Trophoblast cell (in vitro differentiated cells and primary cell): ENCODE measurements around the gene PANK3.

Experiments
- DNase-seq, 2 donors: peaks; one replicate each; pipeline ENCODE4 v3.0.0-alpha.2; 2016
- H2AFZ ChIP-seq: 2 replicates; pipeline ENCODE4 v1.6.1; 2013; ENCODE audit warnings: low read length, moderate library complexity, mild to moderate bottlenecking; ENCODE audit not compliant: insufficient read depth, poor library complexity
- H2AK5ac ChIP-seq: 2 replicates; pipeline ENCODE4 v1.6.1; 2013; ENCODE audit warnings: mild to moderate bottlenecking, low read length
- H2BK120ac ChIP-seq: 2 replicates; pipeline ENCODE4 v1.6.1; 2013; ENCODE audit warnings: low read length, mild to moderate bottlenecking, moderate library complexity; ENCODE audit not compliant: insufficient read depth, poor library complexity
- H2BK12ac ChIP-seq: 2 replicates; pipeline ENCODE4 v1.6.1; 2013; ENCODE audit warnings: mild to moderate bottlenecking, low read length, moderate library complexity
- H2BK5ac ChIP-seq: 2 replicates; pipeline ENCODE4 v1.6.1; 2013; ENCODE audit warnings: low read length, low read depth, moderate library complexity, mild to moderate bottlenecking; ENCODE audit not compliant: poor library complexity
- H3K14ac ChIP-seq: 2 replicates; pipeline ENCODE4 v1.6.1; 2013; ENCODE audit warnings: mild to moderate bottlenecking, low read length
- H3K18ac ChIP-seq: 2 replicates; pipeline ENCODE4 v1.6.1; 2013; ENCODE audit warnings: mild to moderate bottlenecking, low read length
- H3K23ac ChIP-seq: 2 replicates; pipeline ENCODE4 v1.6.1; 2013; ENCODE audit warnings: low read length
- H3K27ac ChIP-seq: 2 replicates; pipeline ENCODE4 v1.5.1; 2013; ENCODE audit warnings: low read depth, mild to moderate bottlenecking, inconsistent platforms, low read length, moderate library complexity
- H3K27me3 ChIP-seq: 2 replicates; pipeline ENCODE4 v1.6.1; 2013; ENCODE audit warnings: inconsistent platforms, mild to moderate bottlenecking, low read length, moderate library complexity; ENCODE audit not compliant: insufficient read depth
- H3K36me3 ChIP-seq, 2 experiments: 1 replicate in 1 of 2; 2 replicates in 1 of 2; pipeline ENCODE4 v1.6.1; 2013; ENCODE audit warnings: low read length in 2 of 2, mild to moderate bottlenecking in 2 of 2, moderate library complexity in 1 of 2; ENCODE audit not compliant: insufficient read depth in 2 of 2, control insufficient read depth in 1 of 2
- H3K4ac ChIP-seq: 2 replicates; pipeline ENCODE4 v1.6.1; 2013; ENCODE audit warnings: low read depth, mild to moderate bottlenecking, low read length, moderate library complexity
- H3K4me1 ChIP-seq, 2 experiments: 1 replicate in 1 of 2; 2 replicates in 1 of 2; pipeline ENCODE4 v1.6.1; 2013; ENCODE audit warnings: low read length in 2 of 2, mild to moderate bottlenecking in 2 of 2, moderate library complexity in 1 of 2; ENCODE audit not compliant: insufficient read depth in 2 of 2, control insufficient read depth in 1 of 2
- H3K4me2 ChIP-seq: 2 replicates; pipeline ENCODE4 v1.6.1; 2013; ENCODE audit warnings: inconsistent platforms, mild to moderate bottlenecking, low read length, moderate library complexity
- H3K4me3 ChIP-seq: 2 replicates; pipeline ENCODE4 v1.5.1; 2013; ENCODE audit warnings: mild to moderate bottlenecking, low read depth, low read length, inconsistent platforms
- H3K79me1 ChIP-seq: one replicate; pipeline ENCODE4 v1.6.1; 2013; ENCODE audit warnings: low read length
- H3K79me2 ChIP-seq: 2 replicates; pipeline ENCODE4 v1.6.1; 2013; ENCODE audit warnings: low read length, mild to moderate bottlenecking; ENCODE audit not compliant: control insufficient read depth, insufficient read depth, poor library complexity
- H3K9ac ChIP-seq: 2 replicates; pipeline ENCODE4 v1.6.1; 2013; ENCODE audit warnings: mild to moderate bottlenecking, low read length
- H3K9me3 ChIP-seq: 2 replicates; pipeline ENCODE4 v1.6.1; 2013; ENCODE audit warnings: low read depth, mild to moderate bottlenecking, control low read depth, inconsistent platforms, low read length; ENCODE audit not compliant: insufficient read depth
- H4K12ac ChIP-seq: 2 replicates; pipeline ENCODE4 v1.6.1; 2013; ENCODE audit warnings: low read depth, mild to moderate bottlenecking, low read length, moderate library complexity
- H4K8ac ChIP-seq: 2 replicates; pipeline ENCODE4 v1.6.1; 2013; ENCODE audit warnings: low read depth, mild to moderate bottlenecking, low read length, moderate library complexity
- H4K91ac ChIP-seq: one replicate; pipeline ENCODE4 v1.6.1; 2013; ENCODE audit warnings: low read depth, mild to moderate bottlenecking, low read length, moderate library complexity
- WGBS: extraction: QIAGEN DNeasy Blood & Tissue Kit; methylation state at CpG from one replicate; pipeline ENCODE4 v1.1.7; 2013; ENCODE audit warnings: missing lambda C conversion rate; ENCODE audit not compliant: insufficient read length, insufficient coverage; ENCODE audit errors: extremely low coverage; 5-methylcytosine and 5-hydroxymethylcytosine counted together

PANK3 gene

DNA sequence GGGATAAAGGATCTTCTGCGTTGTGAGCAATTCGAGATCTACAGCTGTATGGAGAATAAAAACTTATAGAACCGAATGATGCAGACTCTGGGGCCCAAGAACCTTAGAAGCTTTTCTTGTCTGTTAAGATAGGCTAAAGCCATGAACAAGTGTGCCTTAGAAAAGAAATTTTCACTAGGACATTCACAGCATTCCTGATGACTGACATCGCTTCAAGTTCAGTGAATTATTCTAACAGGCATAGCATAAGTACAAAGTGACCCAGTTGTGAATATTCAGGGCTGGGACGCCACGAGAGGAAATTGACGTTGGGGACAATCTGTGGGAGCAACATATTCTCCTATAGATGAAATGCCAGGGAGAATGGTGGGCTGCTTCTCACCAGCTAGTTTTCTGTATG lies 32.0 kb upstream of the PANK3 start:
- no peak overlapping the region for H3K18ac ChIP-seq
- no peak overlapping the region for H3K23ac ChIP-seq
- no peaks in the 10 kb centered on the region for H3K79me2 ChIP-seq
- H2BK12ac ChIP-seq, result no peak overlapping the region
- no peak overlapping the region for H2AFZ ChIP-seq
- no peak overlapping the region for H3K4ac ChIP-seq
- no peak overlapping the region for H4K8ac ChIP-seq
- peak in 1 of 2 donors; percentile 29 for DNase-seq
- no peak overlapping the region for H3K4me3 ChIP-seq
- H3K14ac ChIP-seq, result no peak overlapping the region
- no peaks in the 10 kb centered on the region for H3K27me3 ChIP-seq
- H3K36me3 ChIP-seq, result no peaks in the 10 kb centered on the region
- H3K4me2 ChIP-seq, result no peak overlapping the region
- no peak overlapping the region for H3K9ac ChIP-seq
- H2BK5ac ChIP-seq, result no peak overlapping the region
- no peaks in the 10 kb centered on the region for H3K79me1 ChIP-seq
- no peak overlapping the region for H4K91ac ChIP-seq
- no peaks in the 10 kb centered on the region for H3K9me3 ChIP-seq
- H3K27ac ChIP-seq, result no peak overlapping the region
- no peak overlapping the region for H2BK120ac ChIP-seq
- peaks cover 0 to 3% of the 10 kb centered on the region in 2 experiments for H3K4me1 ChIP-seq
- H2AK5ac ChIP-seq, result no peak overlapping the region
- H4K12ac ChIP-seq, result no peak overlapping the region
- no CpG with 5 or more reads among the region's 7 CpGs for WGBS

DNA sequence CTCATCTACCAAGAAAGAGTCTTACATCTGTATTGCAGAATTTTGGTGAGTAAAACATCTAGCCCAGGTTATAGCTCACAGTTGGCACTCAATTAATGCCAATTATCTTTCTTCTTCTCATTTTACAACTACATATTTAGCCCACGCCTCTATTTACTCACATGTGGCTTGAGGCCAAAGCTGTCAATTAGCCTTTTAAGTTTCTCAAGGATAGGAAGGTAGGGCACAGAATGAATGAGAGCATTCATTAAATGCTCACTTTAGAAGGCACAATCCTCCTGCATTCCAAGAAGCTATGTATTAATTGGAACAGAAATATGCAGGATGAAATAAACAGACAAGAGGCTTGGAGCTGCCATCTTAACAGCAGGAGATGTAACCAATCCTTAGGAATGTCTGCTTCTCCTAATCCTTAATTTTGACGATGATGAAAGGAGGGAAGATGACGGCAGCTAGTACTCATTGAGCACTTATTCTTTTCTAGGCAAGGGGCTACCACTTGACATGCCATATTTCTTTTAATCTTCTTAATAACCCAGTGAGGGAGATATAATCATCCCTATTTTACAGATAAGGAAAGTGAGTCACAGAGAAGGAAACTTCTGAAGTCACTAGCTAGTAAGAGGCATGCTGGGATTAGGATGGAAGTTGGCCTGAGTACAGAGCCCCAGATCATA lies 30.8 kb upstream of the PANK3 start:
- Histone ChIP-seq H3K27me3 (no peaks in the 10 kb centered on the region), H3K23ac (no peak overlapping the region), H3K9me3 (no peaks in the 10 kb centered on the region), H3K27ac (no peak overlapping the region), H2AK5ac (no peak overlapping the region), H3K9ac (no peak overlapping the region), H3K79me2 (no peaks in the 10 kb centered on the region), H2BK120ac (no peak overlapping the region), H3K36me3 (no peaks in the 10 kb centered on the region), H4K8ac (no peak overlapping the region), H3K18ac (no peak overlapping the region), H3K79me1 (no peaks in the 10 kb centered on the region), H4K91ac (no peak overlapping the region), H2BK5ac (no peak overlapping the region), H3K4ac (no peak overlapping the region), H3K4me2 (no peak overlapping the region), H3K4me1 (peaks cover 0 to 3% of the 10 kb centered on the region in 2 experiments), H4K12ac (no peak overlapping the region), H3K14ac (no peak overlapping the region), H3K4me3 (no peak overlapping the region), H2BK12ac (no peak overlapping the region), H2AFZ (no peak overlapping the region)
- DNase-seq, result peak in 1 of 2 donors; percentile 5
- WGBS, result no CpG with 5 or more reads among the region's 3 CpGs

DNA sequence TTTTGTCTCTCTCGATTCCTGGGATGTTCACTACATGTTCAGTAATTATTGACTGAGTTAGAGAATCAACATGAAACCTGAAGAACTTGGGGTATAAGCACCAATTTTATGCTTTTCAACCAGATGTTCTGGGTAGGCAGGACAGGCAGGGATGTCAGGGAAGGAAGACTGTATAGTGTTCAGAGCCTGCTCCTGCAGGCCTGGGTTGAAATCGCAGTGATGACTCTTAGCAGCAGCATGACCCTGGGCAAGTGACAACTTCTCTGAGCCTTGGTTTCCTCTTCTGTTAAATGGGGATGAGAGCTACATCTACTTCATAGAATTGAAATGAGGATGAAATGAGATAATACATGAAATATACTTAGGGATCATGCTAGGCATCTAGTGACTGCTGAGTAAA lies 29.7 kb upstream of the PANK3 start:
- H3K79me2 ChIP-seq, result no peaks in the 10 kb centered on the region
- H3K23ac ChIP-seq, result no peak overlapping the region
- no peak overlapping the region for H2AK5ac ChIP-seq
- no peak overlapping the region for H3K4me3 ChIP-seq
- no peak overlapping the region for H4K12ac ChIP-seq
- no peak overlapping the region for H3K9ac ChIP-seq
- H3K9me3 ChIP-seq, result no peaks in the 10 kb centered on the region
- no peak overlapping the region for H4K91ac ChIP-seq
- H3K79me1 ChIP-seq, result no peaks in the 10 kb centered on the region
- H4K8ac ChIP-seq, result no peak overlapping the region
- no peak overlapping the region for H2BK12ac ChIP-seq
- H2AFZ ChIP-seq, result no peak overlapping the region
- H3K4me2 ChIP-seq, result no peak overlapping the region
- H2BK5ac ChIP-seq, result no peak overlapping the region
- H3K27me3 ChIP-seq, result no peaks in the 10 kb centered on the region
- no peak overlapping the region for H3K18ac ChIP-seq
- H3K27ac ChIP-seq, result no peak overlapping the region
- no peak overlapping the region for H2BK120ac ChIP-seq
- no CpG with 5 or more reads among the region's 2 CpGs for WGBS
- peaks cover 0 to 3% of the 10 kb centered on the region in 2 experiments for H3K4me1 ChIP-seq
- no peak for DNase-seq
- no peaks in the 10 kb centered on the region for H3K36me3 ChIP-seq
- H3K14ac ChIP-seq, result no peak overlapping the region
- no peak overlapping the region for H3K4ac ChIP-seq

DNA sequence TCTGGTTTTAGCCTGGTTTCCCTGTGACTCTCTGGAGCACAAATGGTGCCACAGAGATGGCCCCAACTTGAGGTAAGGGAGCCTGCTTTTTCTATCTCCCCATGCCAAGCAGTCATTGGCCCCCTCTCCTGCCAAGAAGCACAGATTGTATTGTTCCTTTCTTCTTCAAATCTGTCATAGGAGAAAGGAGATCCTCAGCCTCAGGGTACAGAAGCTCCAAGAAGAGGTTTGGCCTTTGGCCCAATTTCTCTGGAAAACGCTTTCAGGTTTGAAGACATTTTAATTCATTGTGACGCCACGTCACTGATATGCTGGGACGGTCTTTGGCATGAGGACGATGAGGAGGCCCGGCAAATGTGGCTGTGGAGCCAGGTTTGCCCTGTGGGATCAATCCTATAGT lies 29.2 kb upstream of the PANK3 start:
- Histone ChIP-seq H3K27me3 (no peaks in the 10 kb centered on the region), H3K4me2 (no peak overlapping the region), H3K4me3 (no peak overlapping the region), H3K9ac (no peak overlapping the region), H2BK12ac (no peak overlapping the region), H3K4ac (no peak overlapping the region), H2BK5ac (no peak overlapping the region), H3K27ac (no peak overlapping the region), H4K91ac (no peak overlapping the region), H2AK5ac (no peak overlapping the region), H3K36me3 (no peaks in the 10 kb centered on the region), H3K9me3 (no peaks in the 10 kb centered on the region), H3K4me1 (peaks cover 0 to 3% of the 10 kb centered on the region in 2 experiments), H3K23ac (no peak overlapping the region), H4K8ac (no peak overlapping the region), H3K14ac (no peak overlapping the region), H4K12ac (no peak overlapping the region), H3K18ac (no peak overlapping the region), H2AFZ (no peak overlapping the region), H3K79me1 (no peaks in the 10 kb centered on the region), H3K79me2 (no peaks in the 10 kb centered on the region), H2BK120ac (no peak overlapping the region)
- DNase-seq, result no peak
- no CpG with 5 or more reads among the region's 6 CpGs for WGBS
